ENCODE results near the gene MPO.

Gene MPO

GRCh38 chr17:58280480-58281217 lies at the start of gene MPO:
Gene MPO (minus strand): TSS chr17:58280935. CDS start chr17:58280758, 177 bp downstream.
- no peak for DNase-seq

GRCh38 chr17:58329810-58330537 lies 49.2 kb upstream of the MPO start:
- no peak for DNase-seq

- DNase-seq, result no peak
Observed at GRCh38 chr17:58329035-58329809, 48.5 kb upstream of the MPO start.

- DNase-seq, result no peak
Observed at GRCh38 chr17:58328195-58329034, 47.7 kb upstream of the MPO start, which contains the start of gene TSPOAP1. Gene TSPOAP1 (minus strand): TSS chr17:58328795. CDS start chr17:58327920, 875 bp downstream.

GRCh38 chr17:58327363-58328194 lies 46.8 kb upstream of the MPO start:
- DNase-seq, result no peak

- no peak for DNase-seq
Observed at GRCh38 chr17:58326609-58327362, 46.1 kb upstream of the MPO start.

GRCh38 chr17:58325976-58326468 lies 45.3 kb upstream of the MPO start:
- DNase-seq, result no peak

- DNase-seq, result no peak
Observed at GRCh38 chr17:58325289-58325726, 44.6 kb upstream of the MPO start.

GRCh38 chr17:58324409-58325288 lies 43.9 kb upstream of the MPO start:
- DNase-seq, result no peak

- DNase-seq, result no peak
Observed at GRCh38 chr17:58324056-58324408, 43.3 kb upstream of the MPO start.

GRCh38 chr17:58323366-58324055 lies 42.8 kb upstream of the MPO start:
- DNase-seq, result no peak

GRCh38 chr17:58322581-58323185 lies 41.9 kb upstream of the MPO start:
- no peak for DNase-seq

GRCh38 chr17:58321571-58322525 lies 41.1 kb upstream of the MPO start:
- no peak for DNase-seq

- DNase-seq, result no peak
Observed at GRCh38 chr17:58320570-58321323, 40.0 kb upstream of the MPO start.

GRCh38 chr17:58320163-58320558 lies 39.4 kb upstream of the MPO start:
- no peak for DNase-seq
